H1 (cell line): ENCODE measurements around the gene ARPC4. TPM values are rescaled to one million over a fixed set of nuclear protein-coding genes. Genes with fewer than 3 reads are reported as not detected.

Experiments
- CTCF ChIA-PET: fragments of 300-600 bp; sonication (Branson Sonifier 250); formaldehyde crosslinking; loops from one replicate; lab custom pipeline; 2021; ENCODE audit not compliant: partially characterized antibody; lab: Charles Lee
- POLR2A ChIA-PET: fragments of 300-600 bp; sonication (Branson Sonifier 250); formaldehyde crosslinking; loops from one replicate; lab custom pipeline; 2021; ENCODE audit warnings: inconsistent platforms; ENCODE audit not compliant: partially characterized antibody; lab: Charles Lee
- DNase-seq, 2 experiments: peaks; one replicate each; pipeline versions ENCODE4 v3.0.0 to v3.0.0-alpha.2; 2010 to 2022; ENCODE audit warnings: low spot score in 2 of 2, low read depth in 1 of 2, mixed read lengths in 1 of 2
- FAIRE-seq: peaks from 2 replicates; lab custom pipeline; 2011; peaks lifted over from hg19 to GRCh38; lab: Jason Lieb, UNC
- H2AFZ ChIP-seq: 2 replicates; pipeline ENCODE4 v1.8.1; 2012; ENCODE audit warnings: low read length, inconsistent platforms
- H2AK5ac ChIP-seq: 2 replicates; pipeline ENCODE4 v1.6.1; 2013; ENCODE audit warnings: low read depth, low read length
- H2BK120ac ChIP-seq: replicated peaks from 2 replicates; pipeline ENCODE3; 2013; ENCODE audit warnings: low read depth, low read length, inconsistent platforms
- H2BK12ac ChIP-seq: 2 replicates; pipeline ENCODE4 v1.6.1; 2013; ENCODE audit warnings: low read depth, low read length
- H2BK15ac ChIP-seq: 2 replicates; pipeline ENCODE4 v1.6.1; 2013; ENCODE audit warnings: low read length
- H2BK20ac ChIP-seq: 2 replicates; pipeline ENCODE4 v1.6.1; 2013; ENCODE audit warnings: low read length
- H2BK5ac ChIP-seq: 2 replicates; pipeline ENCODE4 v1.6.1; 2013; ENCODE audit warnings: low read depth, low read length
- H3K14ac ChIP-seq: 2 replicates; pipeline ENCODE4 v1.6.1; 2013; ENCODE audit warnings: inconsistent platforms; ENCODE audit not compliant: insufficient read length
- H3K18ac ChIP-seq: 2 replicates; pipeline ENCODE4 v1.6.1; 2013; ENCODE audit warnings: low read length; ENCODE audit errors: extremely low read depth
- H3K23ac ChIP-seq: 2 replicates; pipeline ENCODE4 v1.6.1; 2013; ENCODE audit warnings: inconsistent platforms; ENCODE audit not compliant: insufficient read length
- H3K23me2 ChIP-seq: 2 replicates; pipeline ENCODE4 v1.6.1; 2013; ENCODE audit warnings: low read depth, low read length
- H3K27ac ChIP-seq: 2 replicates; pipeline ENCODE4 v1.6.1; 2011; ENCODE audit warnings: low read depth, low read length, inconsistent platforms
- H3K27me3 ChIP-seq, 4 experiments: replicated peaks in 1 of 4; 1 replicate in 1 of 4; 2 replicates in 3 of 4; pipeline versions ENCODE4 v1.6.1 to v1.8.1; 2011 to 2013; ENCODE audit warnings: low read length in 3 of 4, mild to moderate bottlenecking in 3 of 4, inconsistent platforms in 2 of 4, mixed read lengths in 2 of 4, moderate library complexity in 1 of 4; ENCODE audit not compliant: control insufficient read depth in 3 of 4, insufficient read depth in 3 of 4; ENCODE audit errors: extremely low read depth in 1 of 4
- H3K36me3 ChIP-seq, 4 experiments: 2 replicates each; pipeline versions ENCODE4 v1.6.1 to v1.8.1; 2011 to 2013; ENCODE audit warnings: mild to moderate bottlenecking in 4 of 4, low read length in 3 of 4, moderate library complexity in 2 of 4, control low read depth in 1 of 4, inconsistent platforms in 1 of 4; ENCODE audit not compliant: insufficient read depth in 4 of 4, control insufficient read depth in 2 of 4
- H3K4ac ChIP-seq: replicated peaks from 2 replicates; pipeline ENCODE3; 2013; ENCODE audit warnings: low read length, low read depth, mixed read lengths, inconsistent platforms; ENCODE audit not compliant: insufficient read length
- H3K4me1 ChIP-seq, 4 experiments: replicated peaks in 1 of 4; 1 replicate in 1 of 4; 2 replicates in 3 of 4; pipeline versions ENCODE4 v1.6.1 to v1.8.1; 2011 to 2013; ENCODE audit warnings: low read length in 3 of 4, inconsistent platforms in 2 of 4, mixed read lengths in 1 of 4; ENCODE audit not compliant: insufficient read depth in 4 of 4, control insufficient read depth in 3 of 4
- H3K4me2 ChIP-seq, 2 experiments: 2 replicates each; pipeline versions ENCODE4 v1.6.1 to v1.8.1; 2011 to 2013; ENCODE audit warnings: low read depth in 2 of 2, low read length in 2 of 2, control low read depth in 1 of 2, inconsistent platforms in 1 of 2, mild to moderate bottlenecking in 1 of 2; ENCODE audit not compliant: insufficient read depth in 1 of 2
- H3K4me3 ChIP-seq, 4 experiments: fragments of 200-600, 300-600 bp in 1 of 4; sonication (generic), shearing (Covaris generic), sonication (Bioruptor Twin) in 1 of 4; 2 replicates each; pipeline versions ENCODE4 v1.5.1 to v1.8.1; 2011 to 2016; ENCODE audit warnings: low read length in 4 of 4, low read depth in 3 of 4, control low read depth in 2 of 4, inconsistent platforms in 2 of 4, mild to moderate bottlenecking in 2 of 4, mixed read lengths in 1 of 4, moderate library complexity in 1 of 4; ENCODE audit not compliant: insufficient read depth in 2 of 4; ENCODE audit errors: extremely low read depth in 1 of 4
- H3K56ac ChIP-seq: replicated peaks from 2 replicates; pipeline ENCODE3; 2013; ENCODE audit warnings: low read depth, mild to moderate bottlenecking, mixed read lengths, low read length, inconsistent platforms; ENCODE audit not compliant: insufficient read length
- H3K79me1 ChIP-seq: 2 replicates; pipeline ENCODE4 v1.6.1; 2013; ENCODE audit warnings: low read depth, low read length, control low read depth
- H3K79me2 ChIP-seq, 2 experiments: 2 replicates each; pipeline versions ENCODE4 v1.6.1 to v1.8.1; 2012 to 2013; ENCODE audit warnings: low read length in 2 of 2, mild to moderate bottlenecking in 2 of 2, inconsistent platforms in 1 of 2; ENCODE audit not compliant: insufficient read depth in 2 of 2, control insufficient read depth in 1 of 2
- H3K9ac ChIP-seq, 4 experiments: replicated peaks in 1 of 4; 1 replicate in 1 of 4; 2 replicates in 3 of 4; pipeline versions ENCODE4 v1.6.1 to v1.8.1; 2011 to 2013; ENCODE audit warnings: low read depth in 3 of 4, low read length in 3 of 4, control low read depth in 2 of 4, mild to moderate bottlenecking in 2 of 4, moderate library complexity in 2 of 4, inconsistent platforms in 1 of 4; ENCODE audit errors: extremely low read depth in 1 of 4
- H3K9me3 ChIP-seq, 2 experiments: 2 replicates each; pipeline versions ENCODE4 v1.6.1 to v1.8.1; 2012 to 2013; ENCODE audit warnings: mild to moderate bottlenecking in 2 of 2, moderate library complexity in 2 of 2, control low read depth in 1 of 2, inconsistent platforms in 1 of 2, low read depth in 1 of 2, low read length in 1 of 2, mixed read lengths in 1 of 2; ENCODE audit not compliant: insufficient read depth in 2 of 2
- H4K20me1 ChIP-seq, 2 experiments: replicated peaks in 1 of 2; 2 replicates each; pipeline versions ENCODE3 to v1.8.1; 2011 to 2013; ENCODE audit warnings: inconsistent platforms in 2 of 2, low read length in 2 of 2, mild to moderate bottlenecking in 1 of 2; ENCODE audit not compliant: insufficient read depth in 2 of 2, control insufficient read depth in 1 of 2
- H4K5ac ChIP-seq: 2 replicates; pipeline ENCODE4 v1.6.1; 2013; ENCODE audit warnings: low read length, low read depth, mixed read lengths, inconsistent platforms; ENCODE audit not compliant: insufficient read length
- H4K8ac ChIP-seq: 2 replicates; pipeline ENCODE4 v1.8.0; 2013; ENCODE audit warnings: mild to moderate bottlenecking, moderate library complexity, low read length, inconsistent platforms; ENCODE audit not compliant: insufficient read depth; ENCODE audit errors: extremely low read depth
- H4K91ac ChIP-seq: replicated peaks from 2 replicates; pipeline ENCODE3; 2013; ENCODE audit warnings: low read length, mixed read lengths, inconsistent platforms; ENCODE audit not compliant: insufficient read length
- BACH1 ChIP-seq: IDR thresholded peaks from 2 replicates; pipeline ENCODE4 v1.6.1; 2012; ENCODE audit warnings: low read length, improper control_type of control experiment
- EZH2 ChIP-seq: fragments of 200-600 bp; sonication (generic); IDR thresholded peaks from 2 replicates; pipeline ENCODE4 v1.7.1; 2012; ENCODE audit warnings: low read depth, mild to moderate bottlenecking, moderate library complexity, low read length, inconsistent platforms; ENCODE audit not compliant: severe bottlenecking
- FOSL1 ChIP-seq: IDR thresholded peaks from 2 replicates; pipeline ENCODE4 v1.6.1; 2011; ENCODE audit warnings: mild to moderate bottlenecking, low read depth, low read length, moderate library complexity; ENCODE audit not compliant: insufficient read depth
- GABPA ChIP-seq: IDR thresholded peaks from 2 replicates; pipeline ENCODE4 v1.6.1; 2011; ENCODE audit warnings: mild to moderate bottlenecking, low read length, moderate library complexity, borderline replicate concordance; ENCODE audit not compliant: insufficient read depth
- JUN ChIP-seq: IDR thresholded peaks from 2 replicates; pipeline ENCODE4 v1.6.1; 2011; ENCODE audit warnings: low read depth, mild to moderate bottlenecking, improper control_type of control experiment, low read length
- SIRT6 ChIP-seq: IDR thresholded peaks from one replicate; pipeline ENCODE4 v1.7.1; 2012; ENCODE audit warnings: low read length, inconsistent platforms
- SP4 ChIP-seq: IDR thresholded peaks from 2 replicates; pipeline ENCODE4 v1.6.1; 2012; ENCODE audit warnings: low read length, inconsistent platforms
- TAF1 ChIP-seq: IDR thresholded peaks from 2 replicates; pipeline ENCODE4 v1.6.1; 2011; ENCODE audit warnings: mild to moderate bottlenecking, low read depth, low read length
- WGBS, 2 experiments: shearing (Covaris generic) in 1 of 2; methylation state at CpG; one replicate each; pipeline versions ENCODE4 v1.1.6 to v1.1.7; 2013 to 2015; ENCODE audit warnings: low lambda C conversion rate in 2 of 2, mixed read lengths in 2 of 2, inconsistent platforms in 1 of 2, low coverage in 1 of 2, missing lambda C conversion rate in 1 of 2; ENCODE audit not compliant: insufficient replicate concordance in 2 of 2, insufficient coverage in 1 of 2, insufficient read length in 1 of 2; ENCODE audit errors: extremely low coverage in 1 of 2, missing lambda C conversion rate in 1 of 2; 5-methylcytosine and 5-hydroxymethylcytosine counted together
- polyA plus RNA-seq, 7 experiments: library from polyadenylated mRNA; depleted of rRNA in 3 of 7; stranded (reverse) in 5 of 7; unstranded in 2 of 7; fragments of >200 nt in 5 of 7; fragments of 200-250 nt in 2 of 7; gene quantifications; 1 replicate in 5 of 7; 2 replicates in 1 of 7; 4 replicates in 1 of 7; pipeline versions ENCODE4 v1.2.1 to v1.2.3, GENCODE V29; 2011 to 2013; ENCODE audit warnings: missing spikeins in 2 of 7, mixed read lengths in 2 of 7
- total RNA-seq: library from RNA; stranded (reverse); fragmentation: NEBNext Ultra II Directional; extraction: Animal tissue kit (Norgen Biotek cat#: 25700); gene quantifications from 2 replicates; pipeline ENCODE4 v1.2.1, GENCODE V29; 2021

Gene ARPC4
- total and polyA plus RNA-seq, 2 of the 8 experiments (the other 6 are each of a cell fraction or from before 2014, with no cell fraction given): 138 to 154 TPM

GRCh38 chr3:9778143-9779074 is 14.5 kb upstream of the ARPC4 start:
- Histone ChIP-seq H3K9me3 (no peaks in the 10 kb centered on the region), H3K4me1 (no peaks in the 10 kb centered on the region), H4K8ac (no peak overlapping the region), H3K23me2 (no peaks in the 10 kb centered on the region; the same call in 1 of the 2 replicates), H3K79me1 (no peaks in the 10 kb centered on the region), H2AK5ac (no peak overlapping the region), H2BK5ac (no peak overlapping the region), H3K36me3 (peaks cover 2 to 15% (median 11%) of the 10 kb centered on the region in 4 experiments; a peak in 6 of 8 replicates), H4K5ac (no peak overlapping the region), H3K4me2 (no peak overlapping the region), H2BK15ac (no peak overlapping the region), H3K56ac (no peak overlapping the region), H2AFZ (no peak overlapping the region), H3K27me3 (peaks cover 0 to 3% (median 0%) of the 10 kb centered on the region in 4 experiments; a peak in 1 of 7 replicates), H3K27ac (no peak overlapping the region), H4K20me1 (no peaks in the 10 kb centered on the region), H3K14ac (no peak overlapping the region), H3K79me2 (no peaks in the 10 kb centered on the region), H2BK12ac (no peak overlapping the region), H2BK20ac (no peak overlapping the region), H4K91ac (no peak overlapping the region), H3K9ac (no peak overlapping the region), H3K4me3 (no peak overlapping the region), H3K23ac (no peak overlapping the region), H2BK120ac (no peak overlapping the region), H3K4ac (no peak overlapping the region), H3K18ac (no peak overlapping the region)
- TF ChIP-seq EZH2: no peak
- TF ChIP-seq FOSL1: no peak
- TF ChIP-seq GABPA: no peak
- no peak for TF ChIP-seq JUN
- TF ChIP-seq TAF1: no peak
- TF ChIP-seq BACH1: no peak
- TF ChIP-seq SIRT6: no peak
- TF ChIP-seq SP4: no peak
- FAIRE-seq: no peak
- no peak for DNase-seq
- POLR2A ChIA-PET: interaction anchor here (0.6 to 2.6 kb wide), 8 partner anchors 9 to 78 kb away, joined by 3 to 6 read pairs (median 4); partner anchors contain the start of genes ARPC4, BRPF1 and TADA3
- 96% methylated on average over 5 of the region's 5 CpGs; no CpG with 5 or more reads in 1 of the 2 experiments for WGBS, 2 experiments
- CTCF ChIA-PET: no interaction called here
